Raji (cell line): ENCODE results near the gene FOXB1.

Experiments
- POLR2A ChIP-seq: IDR thresholded peaks from 2 replicates; pipeline ENCODE4 v1.6.1; 2011; ENCODE audit warnings: low read depth, low read length, control low read depth; ENCODE audit not compliant: insufficient read depth

Gene FOXB1

DNA sequence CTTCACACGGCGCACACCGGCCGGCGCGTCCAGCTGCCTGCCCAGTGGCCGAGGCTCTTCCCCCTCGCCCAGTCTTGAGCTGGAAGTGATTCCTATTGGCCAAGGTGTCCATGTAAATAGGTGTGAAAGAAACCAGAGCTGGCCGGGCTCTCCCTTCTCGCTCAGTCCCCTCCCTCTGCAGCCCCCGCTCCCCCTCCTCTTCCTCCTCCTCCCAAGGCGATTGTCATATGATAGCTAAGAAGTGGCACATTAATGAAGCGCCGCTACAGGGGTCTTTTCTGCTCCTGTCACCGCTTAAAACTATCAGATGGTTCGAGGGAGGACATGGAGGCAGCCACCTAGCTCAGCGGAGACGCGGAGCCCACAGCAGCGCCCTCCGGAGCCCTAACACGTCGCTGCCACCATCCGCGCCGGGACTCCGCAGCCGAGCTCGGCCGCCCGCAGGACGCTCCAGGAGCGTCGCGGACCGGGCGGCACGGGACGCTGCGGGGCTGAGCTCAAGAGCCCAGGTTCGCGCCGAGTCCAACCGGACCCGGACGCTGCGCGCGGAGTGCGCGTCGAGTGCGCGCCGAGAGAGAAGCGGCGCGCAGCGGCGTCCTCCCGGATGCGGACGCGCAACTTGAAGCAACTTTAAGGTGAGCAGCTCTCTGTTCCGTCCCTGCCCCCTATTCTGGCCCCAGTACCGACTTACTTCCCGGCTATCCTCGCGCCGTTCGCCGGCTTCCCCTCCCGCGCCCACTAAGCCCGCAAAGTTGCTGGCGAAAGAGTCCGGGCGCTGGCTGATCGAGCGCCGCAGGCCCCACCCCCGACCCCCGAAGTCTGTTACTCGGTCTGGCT is at the start of gene FOXB1:
TSS of gene FOXB1 (plus strand) at position 303 of the 837 bp plus-strand sequence. CDS start 653 bp downstream, outside the sequence.
- TF ChIP-seq POLR2A = no peak

DNA sequence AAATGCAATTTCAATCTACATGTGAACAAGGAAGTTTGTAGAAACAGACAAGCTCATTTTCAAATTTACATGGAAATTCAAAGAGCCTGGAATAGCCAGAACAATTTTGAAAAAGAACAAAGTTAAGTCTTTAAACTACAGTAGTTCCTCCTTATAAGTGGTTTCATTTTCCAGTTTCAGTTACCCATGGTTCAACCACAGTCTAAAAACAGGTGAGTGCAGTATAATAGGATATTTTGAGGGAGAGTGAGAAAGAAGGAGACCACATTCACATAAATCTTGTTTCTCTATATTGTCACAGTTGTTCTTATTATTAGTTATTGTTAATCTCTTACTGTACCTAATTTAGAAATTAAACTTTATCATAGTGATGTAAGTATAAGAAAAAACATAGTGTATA is 45.8 kb upstream of the FOXB1 start:
- no peak for TF ChIP-seq POLR2A

GRCh38 chr15:59960318-59960717 is 43.8 kb upstream of the FOXB1 start:
- no peak for TF ChIP-seq POLR2A

GRCh38 chr15:59963322-59963721 is 40.8 kb upstream of the FOXB1 start:
- no peak for TF ChIP-seq POLR2A

DNA sequence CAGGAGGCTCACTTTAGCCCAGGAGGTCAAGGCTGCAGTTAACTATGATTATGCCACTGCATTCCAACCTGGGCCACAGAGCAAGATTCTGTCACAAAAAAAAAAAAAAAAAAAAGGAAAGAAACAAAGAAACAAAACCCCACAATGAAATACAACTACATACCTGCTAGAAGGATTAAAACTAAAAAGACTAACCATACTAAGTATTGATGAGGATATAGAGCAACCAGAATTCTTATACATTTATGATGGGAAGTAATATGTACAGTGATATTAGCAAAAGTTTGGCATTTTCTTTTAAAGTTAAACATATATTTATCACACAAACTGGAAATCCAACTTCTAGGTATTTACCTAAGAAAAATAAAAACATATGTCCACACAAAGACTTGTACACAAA is 40.2 kb upstream of the FOXB1 start:
- no peak for TF ChIP-seq POLR2A

DNA sequence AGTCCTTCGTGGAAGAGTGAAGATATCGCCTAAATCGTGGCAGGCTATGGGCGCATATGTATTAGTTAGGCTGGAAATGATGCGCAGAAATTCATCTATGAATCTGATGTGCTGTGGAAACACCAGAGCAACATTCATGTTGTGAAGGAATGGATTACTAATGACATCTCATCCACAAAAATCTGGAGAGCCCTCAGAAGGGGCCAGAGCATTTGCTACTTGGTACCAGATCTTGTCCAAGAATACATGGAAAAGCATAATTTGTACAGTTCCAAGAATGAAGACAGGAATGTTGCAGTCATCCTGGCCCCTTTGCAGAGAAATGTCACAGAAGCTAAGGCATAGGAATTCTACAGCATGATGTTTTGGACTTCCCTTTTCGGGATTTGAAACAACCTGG is 38.4 kb upstream of the FOXB1 start:
- TF ChIP-seq POLR2A = no peak

DNA sequence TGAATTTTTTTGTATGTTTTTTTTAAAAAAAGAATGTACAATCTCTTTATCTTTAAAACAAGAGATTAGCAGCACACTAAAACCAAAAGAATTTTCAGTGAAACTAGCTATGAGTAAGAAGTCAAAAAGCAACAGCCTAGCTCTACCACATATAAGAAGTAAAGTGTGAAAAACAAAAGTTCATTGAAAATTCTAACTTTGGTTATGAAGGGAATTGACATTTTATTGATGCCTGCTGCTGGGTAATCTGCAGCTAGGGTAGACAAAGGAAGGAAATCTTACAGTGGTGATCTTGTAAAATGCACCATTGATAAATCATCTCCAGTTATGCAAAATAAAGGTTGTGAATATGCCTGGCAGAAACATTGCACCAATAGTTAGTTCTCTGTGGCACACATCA is 37.8 kb upstream of the FOXB1 start:
- no peak for TF ChIP-seq POLR2A

DNA sequence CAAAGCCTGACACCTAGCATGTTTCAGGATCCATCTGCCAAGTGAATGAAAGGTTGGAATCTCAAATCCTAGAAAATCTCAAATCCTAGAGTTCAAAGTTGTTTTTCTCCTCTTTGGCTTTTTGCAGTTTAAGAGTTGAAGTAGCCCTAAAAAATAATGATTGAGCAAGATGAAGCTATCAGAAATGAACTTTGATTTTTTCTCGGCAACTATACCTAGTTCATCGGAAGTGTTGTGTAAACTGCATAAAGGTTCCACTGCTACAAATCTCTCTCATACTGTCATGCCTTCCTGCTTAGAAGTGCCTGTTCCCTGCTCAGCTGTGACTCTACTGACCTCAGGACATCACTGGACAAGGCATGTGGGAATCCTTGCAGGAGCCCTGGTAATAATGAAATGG is 35.8 kb upstream of the FOXB1 start:
- no peak for TF ChIP-seq POLR2A

- no peak for TF ChIP-seq POLR2A
Observed at GRCh38 chr15:59972241-59972640, 31.9 kb upstream of the FOXB1 start.

DNA sequence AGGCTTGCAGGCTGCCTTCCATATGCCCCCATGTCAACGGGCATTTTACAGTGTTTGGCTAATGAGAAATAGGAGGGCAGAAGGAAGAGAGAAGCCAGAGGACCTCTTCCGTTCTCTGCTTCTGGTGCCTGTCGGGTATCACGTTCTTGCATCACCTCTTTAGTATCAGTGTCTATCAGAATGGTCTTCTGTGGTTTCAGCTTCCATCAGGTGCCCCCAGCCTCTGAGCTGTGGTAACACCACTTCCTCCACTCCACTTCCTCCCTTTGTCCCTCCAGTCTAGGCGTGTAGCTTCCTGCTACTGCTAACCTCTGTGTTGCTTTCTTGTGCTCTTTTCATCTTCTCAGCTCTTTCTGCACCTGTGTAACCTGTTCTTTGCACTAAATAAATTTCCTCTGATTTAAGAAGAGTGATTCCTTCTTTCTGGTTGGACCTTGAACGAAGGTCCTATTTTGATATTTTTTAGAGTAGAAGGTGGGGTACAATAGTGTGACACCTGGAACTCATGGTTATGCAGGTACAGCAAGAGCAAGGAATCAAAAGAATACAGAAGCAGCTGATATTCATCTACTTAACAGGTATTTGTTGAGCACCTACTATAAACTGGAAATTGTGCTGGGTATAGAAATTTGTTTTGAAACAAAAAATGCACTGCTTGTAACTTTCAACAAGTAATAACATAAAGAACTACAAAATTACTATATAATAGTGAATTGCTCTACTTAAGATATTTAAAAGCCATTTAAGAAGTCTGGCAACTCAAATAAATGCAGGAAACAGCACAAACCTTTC is 27.4 kb upstream of the FOXB1 start:
- no peak for TF ChIP-seq POLR2A

- TF ChIP-seq POLR2A = no peak
Observed at GRCh38 chr15:59991834-59992233, 12.3 kb upstream of the FOXB1 start.

- TF ChIP-seq POLR2A = no peak
Observed at GRCh38 chr15:59993041-59993750, 10.9 kb upstream of the FOXB1 start.

- no peak for TF ChIP-seq POLR2A
Observed at GRCh38 chr15:59993950-59994401, 10.1 kb upstream of the FOXB1 start.

GRCh38 chr15:59994526-59994887 is 9.6 kb upstream of the FOXB1 start:
- TF ChIP-seq POLR2A = no peak

- no peak for TF ChIP-seq POLR2A
Observed at GRCh38 chr15:59994888-59995557, 9.1 kb upstream of the FOXB1 start.
